SK-N-SH (cell line): Measurements from ENCODE around the gene LRRFIP2. TPM values are rescaled to one million over a fixed set of nuclear protein-coding genes. Genes with fewer than 3 reads are reported as not detected.

Experiments
- CTCF ChIA-PET: fragments of 300-600, 350-600 bp; formaldehyde crosslinking; extraction: SDS; loops from one replicate; lab custom pipeline; 2021; lab: Yijun Ruan, JAX
- POLR2A ChIA-PET: fragments of 350-600 bp; sonication (Branson Sonifier 250); formaldehyde crosslinking; extraction: SDS; loops from one replicate; lab custom pipeline; 2020; ENCODE audit warnings: antibody characterized with exemption, inconsistent platforms; lab: Yijun Ruan, JAX
- DNase-seq: peaks from one replicate; pipeline ENCODE4 v3.0.0; 2012
- H2AFZ ChIP-seq: fragments of 200-600 bp; sonication (generic); 2 replicates; pipeline ENCODE4 v1.8.1; 2016; ENCODE audit warnings: antibody characterized with exemption, mild to moderate bottlenecking, low read depth
- H3F3A ChIP-seq: fragments of 200-600 bp; sonication (generic); replicated peaks from 2 replicates; pipeline ENCODE3; 2016; ENCODE audit warnings: antibody characterized with exemption, mild to moderate bottlenecking; ENCODE audit not compliant: insufficient read depth
- H3K27ac ChIP-seq, 2 experiments: fragments of 200-500 bp in 1 of 2; fragments of 200-600 bp in 1 of 2; sonication (Bioruptor generic) in 1 of 2; sonication (generic), shearing (Covaris generic) in 1 of 2; 2 replicates each; pipeline versions ENCODE4 v1.5.1 to v1.6.1; 2014 to 2016; ENCODE audit warnings: low read depth in 2 of 2, inconsistent platforms in 1 of 2, low read length in 1 of 2, mild to moderate bottlenecking in 1 of 2, mixed read lengths in 1 of 2
- H3K27me3 ChIP-seq: fragments of 200-600 bp; sonication (generic), shearing (Covaris generic); 2 replicates; pipeline ENCODE4 v1.6.1; 2016; ENCODE audit warnings: mixed run types; ENCODE audit not compliant: insufficient read depth
- H3K36me3 ChIP-seq, 2 experiments: fragments of 200-500 bp in 1 of 2; fragments of 200-600 bp in 1 of 2; sonication (Bioruptor generic) in 1 of 2; sonication (generic) in 1 of 2; replicated peaks in 1 of 2; 2 replicates each; pipeline versions ENCODE3 to v1.5.1; 2014 to 2016; ENCODE audit warnings: low read length in 1 of 2, mild to moderate bottlenecking in 1 of 2; ENCODE audit not compliant: insufficient read depth in 2 of 2, control insufficient read depth in 1 of 2
- H3K4me1 ChIP-seq, 2 experiments: fragments of 200-500 bp in 1 of 2; fragments of 200-600 bp in 1 of 2; sonication (Bioruptor generic) in 1 of 2; sonication (generic), shearing (Covaris generic) in 1 of 2; 2 replicates each; pipeline versions ENCODE4 v1.5.1 to v1.6.1; 2014 to 2016; ENCODE audit warnings: low read depth in 1 of 2, low read length in 1 of 2, mixed run types in 1 of 2; ENCODE audit not compliant: insufficient read depth in 2 of 2, control insufficient read depth in 1 of 2
- H3K4me2 ChIP-seq: fragments of 200-600 bp; sonication (generic), shearing (Covaris generic); 2 replicates; pipeline ENCODE4 v1.6.1; 2017; ENCODE audit warnings: mixed run types
- H3K4me3 ChIP-seq, 2 experiments: fragments of 200-500 bp in 1 of 2; fragments of 200-600 bp in 1 of 2; sonication (Bioruptor generic) in 1 of 2; sonication (generic), shearing (Covaris generic) in 1 of 2; 2 replicates each; pipeline versions ENCODE4 v1.5.1 to v1.8.1; 2014 to 2016; ENCODE audit warnings: low read depth in 2 of 2, inconsistent platforms in 1 of 2, low read length in 1 of 2, mild to moderate bottlenecking in 1 of 2, mixed read lengths in 1 of 2, moderate library complexity in 1 of 2
- H3K79me2 ChIP-seq: fragments of 200-600 bp; sonication (generic); 2 replicates; pipeline ENCODE4 v1.8.1; 2017; ENCODE audit warnings: mild to moderate bottlenecking; ENCODE audit not compliant: insufficient read depth
- H3K9ac ChIP-seq: fragments of 200-600 bp; sonication (generic); 2 replicates; pipeline ENCODE4 v1.6.1; 2017; ENCODE audit warnings: mixed run types
- H3K9me2 ChIP-seq: fragments of 200-600 bp; sonication (generic); 2 replicates; pipeline ENCODE4 v1.6.1; 2017; ENCODE audit warnings: mixed run types
- H3K9me3 ChIP-seq: fragments of 200-600 bp; sonication (generic); 2 replicates; pipeline ENCODE4 v1.6.1; 2017; ENCODE audit warnings: mixed run types, mild to moderate bottlenecking, moderate library complexity
- H4K20me1 ChIP-seq: fragments of 200-600 bp; sonication (generic); 2 replicates; pipeline ENCODE4 v1.6.1; 2017; ENCODE audit warnings: mild to moderate bottlenecking, mixed run types; ENCODE audit not compliant: insufficient read depth
- CHD2 ChIP-seq: fragments of 150-350 bp; IDR thresholded peaks from 2 replicates; pipeline ENCODE4 v1.6.1; 2018; ENCODE audit warnings: low read length; ENCODE audit not compliant: partially characterized antibody
- ELF1 ChIP-seq: IDR thresholded peaks from 2 replicates; pipeline ENCODE4 v1.4.0; 2012
- FOXJ3 ChIP-seq: sonication (generic); formaldehyde crosslinking; IDR thresholded peaks from 2 replicates; pipeline ENCODE4 v1.5.1; 2020; ENCODE audit warnings: mild to moderate bottlenecking, missing genetic modification reagents
- FOXM1 ChIP-seq: IDR thresholded peaks from 2 replicates; pipeline ENCODE4 v1.4.0; 2012; ENCODE audit warnings: low read depth, mild to moderate bottlenecking
- GATA2 ChIP-seq: sonication (generic); formaldehyde crosslinking; IDR thresholded peaks from 2 replicates; pipeline ENCODE4 v1.5.0; 2020; ENCODE audit warnings: mild to moderate bottlenecking, missing genetic modification reagents
- JUND ChIP-seq: IDR thresholded peaks from 2 replicates; pipeline ENCODE4 v1.4.0; 2012
- MEF2A ChIP-seq: IDR thresholded peaks from 2 replicates; pipeline ENCODE4 v1.4.0; 2012; ENCODE audit warnings: low read depth, borderline replicate concordance
- MXI1 ChIP-seq: IDR thresholded peaks from 2 replicates; pipeline ENCODE4 v1.6.1; 2012; ENCODE audit warnings: mild to moderate bottlenecking, low read depth, low read length, improper control_type of control experiment
- NFIC ChIP-seq: IDR thresholded peaks from 2 replicates; pipeline ENCODE4 v1.4.0; 2012; ENCODE audit warnings: borderline replicate concordance
- NRF1 ChIP-seq: IDR thresholded peaks from 2 replicates; pipeline ENCODE4 v1.6.1; 2012; ENCODE audit warnings: low read depth, mild to moderate bottlenecking, low read length
- POLR2AphosphoS5 ChIP-seq: IDR thresholded peaks from 2 replicates; pipeline ENCODE4 v1.6.1; 2012; ENCODE audit warnings: low read depth, low read length
- RFX5 ChIP-seq: IDR thresholded peaks from 2 replicates; pipeline ENCODE4 v1.6.1; 2012; ENCODE audit warnings: mild to moderate bottlenecking, improper control_type of control experiment, low read length
- TAF1 ChIP-seq: IDR thresholded peaks from 2 replicates; pipeline ENCODE4 v1.6.1; 2012; ENCODE audit warnings: low read depth, mild to moderate bottlenecking, low read length, moderate library complexity, borderline replicate concordance
- TEAD4 ChIP-seq: IDR thresholded peaks from 2 replicates; pipeline ENCODE4 v1.4.0; 2012; ENCODE audit warnings: mild to moderate bottlenecking, borderline replicate concordance; ENCODE audit not compliant: insufficient read depth
- YY1 ChIP-seq: IDR thresholded peaks from 2 replicates; pipeline ENCODE4 v1.4.0; 2012; ENCODE audit warnings: low read depth, mild to moderate bottlenecking
- WGBS: methylation state at CpG from one replicate; pipeline ENCODE4 v1.1.6; 2017; ENCODE audit warnings: low lambda C conversion rate; 5-methylcytosine and 5-hydroxymethylcytosine counted together
- polyA plus RNA-seq, 3 experiments: library from polyadenylated mRNA; depleted of rRNA; stranded (reverse); fragments of >200 nt; gene quantifications; 2 replicates each; pipeline ENCODE4 v1.2.3, GENCODE V29; 2012
- TF ChIP-seq, protein P1 (sequence below): fragments of 200-600 bp; sonication (generic); IDR thresholded peaks from 2 replicates; pipeline ENCODE4 v1.6.1; 2017; ENCODE audit warnings: antibody characterized with exemption, mild to moderate bottlenecking, moderate library complexity
- TF ChIP-seq, protein P2 (sequence below): IDR thresholded peaks from 2 replicates; pipeline ENCODE4 v1.4.0; 2012; ENCODE audit warnings: low read depth
- TF ChIP-seq, protein P3 (sequence below): IDR thresholded peaks from 2 replicates; pipeline ENCODE4 v1.6.1; 2012; ENCODE audit warnings: mild to moderate bottlenecking, low read depth, low read length, moderate library complexity
- TF ChIP-seq, protein P4 (sequence below): IDR thresholded peaks from 2 replicates; pipeline ENCODE4 v1.4.0; 2012; ENCODE audit warnings: low read depth, borderline replicate concordance
- TF ChIP-seq, protein P5 (sequence below): fragments of 150-350 bp; IDR thresholded peaks from 2 replicates; pipeline ENCODE4 v1.6.1; 2016; ENCODE audit warnings: mild to moderate bottlenecking, low read depth, low read length

The LRRFIP2 gene
- polyA plus RNA-seq, 1 of the 3 experiments (the other 2 are of a cell fraction), result 27.2 TPM

DNA sequence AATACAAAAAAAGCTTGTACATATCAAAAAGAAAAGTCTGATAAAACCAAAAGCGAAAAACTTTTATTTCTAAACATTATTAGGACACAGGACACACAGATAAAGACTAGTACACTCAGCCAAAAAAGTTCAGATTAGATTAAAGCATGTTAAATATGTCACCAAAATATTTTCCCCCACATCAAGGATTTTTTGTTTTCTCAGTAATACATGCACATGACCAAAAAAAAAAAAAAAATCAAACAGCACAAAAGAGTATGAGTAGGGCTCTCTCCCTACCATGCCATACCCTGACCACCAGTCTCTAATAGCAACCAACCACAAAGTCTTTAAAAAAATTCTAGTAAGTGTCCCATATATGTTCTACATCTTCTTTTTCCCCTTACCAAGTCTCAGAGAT, 77.4 kb downstream of the LRRFIP2 start (continued):
- TF ChIP-seq, protein P1, sequence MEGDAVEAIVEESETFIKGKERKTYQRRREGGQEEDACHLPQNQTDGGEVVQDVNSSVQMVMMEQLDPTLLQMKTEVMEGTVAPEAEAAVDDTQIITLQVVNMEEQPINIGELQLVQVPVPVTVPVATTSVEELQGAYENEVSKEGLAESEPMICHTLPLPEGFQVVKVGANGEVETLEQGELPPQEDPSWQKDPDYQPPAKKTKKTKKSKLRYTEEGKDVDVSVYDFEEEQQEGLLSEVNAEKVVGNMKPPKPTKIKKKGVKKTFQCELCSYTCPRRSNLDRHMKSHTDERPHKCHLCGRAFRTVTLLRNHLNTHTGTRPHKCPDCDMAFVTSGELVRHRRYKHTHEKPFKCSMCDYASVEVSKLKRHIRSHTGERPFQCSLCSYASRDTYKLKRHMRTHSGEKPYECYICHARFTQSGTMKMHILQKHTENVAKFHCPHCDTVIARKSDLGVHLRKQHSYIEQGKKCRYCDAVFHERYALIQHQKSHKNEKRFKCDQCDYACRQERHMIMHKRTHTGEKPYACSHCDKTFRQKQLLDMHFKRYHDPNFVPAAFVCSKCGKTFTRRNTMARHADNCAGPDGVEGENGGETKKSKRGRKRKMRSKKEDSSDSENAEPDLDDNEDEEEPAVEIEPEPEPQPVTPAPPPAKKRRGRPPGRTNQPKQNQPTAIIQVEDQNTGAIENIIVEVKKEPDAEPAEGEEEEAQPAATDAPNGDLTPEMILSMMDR, result no peak
- TF ChIP-seq, protein P2, sequence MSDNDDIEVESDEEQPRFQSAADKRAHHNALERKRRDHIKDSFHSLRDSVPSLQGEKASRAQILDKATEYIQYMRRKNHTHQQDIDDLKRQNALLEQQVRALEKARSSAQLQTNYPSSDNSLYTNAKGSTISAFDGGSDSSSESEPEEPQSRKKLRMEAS, result no peak
- TF ChIP-seq TAF1 (no peak), TEAD4 (no peak), FOXJ3 (CRISPR knock-in tag) (no peak), MEF2A (no peak), ELF1 (no peak)

DNA sequence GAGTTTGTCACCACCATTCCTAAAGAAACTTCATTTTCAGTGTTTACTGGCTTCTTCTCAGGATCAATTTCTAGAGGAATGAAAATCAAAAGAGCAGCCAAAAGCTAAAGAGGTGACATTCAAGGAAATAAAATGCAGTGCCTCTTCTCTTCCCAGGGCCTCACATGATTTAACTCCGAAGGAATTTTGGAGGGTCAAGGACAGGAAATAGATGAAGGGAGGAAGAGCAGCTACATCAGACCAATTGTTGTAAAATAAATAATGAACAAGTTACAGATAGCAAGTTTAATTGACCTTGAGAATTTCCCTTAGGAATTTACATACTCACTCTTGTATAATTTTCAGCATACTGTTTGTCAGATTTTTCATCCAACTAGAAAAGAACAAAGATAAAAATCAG, 78.1 kb downstream of the LRRFIP2 start:
- Histone ChIP-seq H3K9ac (peak overlapping the region; percentile 55; the same call in 1 of the 2 replicates), H4K20me1 (no peaks in the 10 kb centered on the region), H3K36me3 (peaks cover 0 to 37% of the 10 kb centered on the region in 2 experiments), H3K79me2 (peaks cover 54% of the 10 kb centered on the region; the same call in 1 of the 2 replicates), H2AFZ (no peak overlapping the region), H3K9me3 (no peaks in the 10 kb centered on the region), H3F3A (peaks cover 54% of the 10 kb centered on the region), H3K4me1 (peaks cover 0 to 42% of the 10 kb centered on the region in 2 experiments; a peak in 3 of 4 replicates), H3K4me3 (no peak overlapping the region), H3K27me3 (no peaks in the 10 kb centered on the region), H3K27ac (peak overlapping the region; percentile 73 to 98; a peak in 3 of 4 replicates), H3K9me2 (no peaks in the 10 kb centered on the region), H3K4me2 (peak overlapping the region; percentile 39; the same call in 1 of the 2 replicates)
- 8% methylated on average over 1 of the region's 1 CpG for WGBS
- POLR2A ChIA-PET, result no interaction called here
- CTCF ChIA-PET, result interaction anchor here (1.2 kb wide), 1 partner anchor 61 kb away, joined by 3 read pairs; no protein-coding TSS in a partner anchor
- DNase-seq, result no peak
- peak; percentile 75 for TF ChIP-seq JUND
- no peak for TF ChIP-seq CHD2
- no peak for TF ChIP-seq RFX5
- TF ChIP-seq YY1, result no peak
- TF ChIP-seq, protein P1, result no peak
- TF ChIP-seq, protein P3, sequence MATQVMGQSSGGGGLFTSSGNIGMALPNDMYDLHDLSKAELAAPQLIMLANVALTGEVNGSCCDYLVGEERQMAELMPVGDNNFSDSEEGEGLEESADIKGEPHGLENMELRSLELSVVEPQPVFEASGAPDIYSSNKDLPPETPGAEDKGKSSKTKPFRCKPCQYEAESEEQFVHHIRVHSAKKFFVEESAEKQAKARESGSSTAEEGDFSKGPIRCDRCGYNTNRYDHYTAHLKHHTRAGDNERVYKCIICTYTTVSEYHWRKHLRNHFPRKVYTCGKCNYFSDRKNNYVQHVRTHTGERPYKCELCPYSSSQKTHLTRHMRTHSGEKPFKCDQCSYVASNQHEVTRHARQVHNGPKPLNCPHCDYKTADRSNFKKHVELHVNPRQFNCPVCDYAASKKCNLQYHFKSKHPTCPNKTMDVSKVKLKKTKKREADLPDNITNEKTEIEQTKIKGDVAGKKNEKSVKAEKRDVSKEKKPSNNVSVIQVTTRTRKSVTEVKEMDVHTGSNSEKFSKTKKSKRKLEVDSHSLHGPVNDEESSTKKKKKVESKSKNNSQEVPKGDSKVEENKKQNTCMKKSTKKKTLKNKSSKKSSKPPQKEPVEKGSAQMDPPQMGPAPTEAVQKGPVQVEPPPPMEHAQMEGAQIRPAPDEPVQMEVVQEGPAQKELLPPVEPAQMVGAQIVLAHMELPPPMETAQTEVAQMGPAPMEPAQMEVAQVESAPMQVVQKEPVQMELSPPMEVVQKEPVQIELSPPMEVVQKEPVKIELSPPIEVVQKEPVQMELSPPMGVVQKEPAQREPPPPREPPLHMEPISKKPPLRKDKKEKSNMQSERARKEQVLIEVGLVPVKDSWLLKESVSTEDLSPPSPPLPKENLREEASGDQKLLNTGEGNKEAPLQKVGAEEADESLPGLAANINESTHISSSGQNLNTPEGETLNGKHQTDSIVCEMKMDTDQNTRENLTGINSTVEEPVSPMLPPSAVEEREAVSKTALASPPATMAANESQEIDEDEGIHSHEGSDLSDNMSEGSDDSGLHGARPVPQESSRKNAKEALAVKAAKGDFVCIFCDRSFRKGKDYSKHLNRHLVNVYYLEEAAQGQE, result no peak
- TF ChIP-seq FOXJ3 (CRISPR knock-in tag), result no peak
- TF ChIP-seq GATA2 (CRISPR knock-in tag), result no peak
- TF ChIP-seq, protein P4, sequence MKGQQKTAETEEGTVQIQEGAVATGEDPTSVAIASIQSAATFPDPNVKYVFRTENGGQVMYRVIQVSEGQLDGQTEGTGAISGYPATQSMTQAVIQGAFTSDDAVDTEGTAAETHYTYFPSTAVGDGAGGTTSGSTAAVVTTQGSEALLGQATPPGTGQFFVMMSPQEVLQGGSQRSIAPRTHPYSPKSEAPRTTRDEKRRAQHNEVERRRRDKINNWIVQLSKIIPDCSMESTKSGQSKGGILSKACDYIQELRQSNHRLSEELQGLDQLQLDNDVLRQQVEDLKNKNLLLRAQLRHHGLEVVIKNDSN, result peak; percentile 29; the same call in 1 of the 2 replicates
- no peak for TF ChIP-seq MXI1
- TF ChIP-seq NFIC, result peak; percentile 58; the same call in 1 of the 2 replicates
- TF ChIP-seq NRF1, result no peak
- peak; percentile 46; the same call in 1 of the 2 replicates for TF ChIP-seq POLR2AphosphoS5
- TF ChIP-seq, protein P2, result no peak
- TF ChIP-seq, protein P5, sequence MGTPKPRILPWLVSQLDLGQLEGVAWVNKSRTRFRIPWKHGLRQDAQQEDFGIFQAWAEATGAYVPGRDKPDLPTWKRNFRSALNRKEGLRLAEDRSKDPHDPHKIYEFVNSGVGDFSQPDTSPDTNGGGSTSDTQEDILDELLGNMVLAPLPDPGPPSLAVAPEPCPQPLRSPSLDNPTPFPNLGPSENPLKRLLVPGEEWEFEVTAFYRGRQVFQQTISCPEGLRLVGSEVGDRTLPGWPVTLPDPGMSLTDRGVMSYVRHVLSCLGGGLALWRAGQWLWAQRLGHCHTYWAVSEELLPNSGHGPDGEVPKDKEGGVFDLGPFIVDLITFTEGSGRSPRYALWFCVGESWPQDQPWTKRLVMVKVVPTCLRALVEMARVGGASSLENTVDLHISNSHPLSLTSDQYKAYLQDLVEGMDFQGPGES, result no peak
- TF ChIP-seq TAF1, result no peak
- TF ChIP-seq FOXM1, result peak; percentile 45; the same call in 1 of the 2 replicates
